Measurements from ENCODE around the gene AFF3.

DNA sequence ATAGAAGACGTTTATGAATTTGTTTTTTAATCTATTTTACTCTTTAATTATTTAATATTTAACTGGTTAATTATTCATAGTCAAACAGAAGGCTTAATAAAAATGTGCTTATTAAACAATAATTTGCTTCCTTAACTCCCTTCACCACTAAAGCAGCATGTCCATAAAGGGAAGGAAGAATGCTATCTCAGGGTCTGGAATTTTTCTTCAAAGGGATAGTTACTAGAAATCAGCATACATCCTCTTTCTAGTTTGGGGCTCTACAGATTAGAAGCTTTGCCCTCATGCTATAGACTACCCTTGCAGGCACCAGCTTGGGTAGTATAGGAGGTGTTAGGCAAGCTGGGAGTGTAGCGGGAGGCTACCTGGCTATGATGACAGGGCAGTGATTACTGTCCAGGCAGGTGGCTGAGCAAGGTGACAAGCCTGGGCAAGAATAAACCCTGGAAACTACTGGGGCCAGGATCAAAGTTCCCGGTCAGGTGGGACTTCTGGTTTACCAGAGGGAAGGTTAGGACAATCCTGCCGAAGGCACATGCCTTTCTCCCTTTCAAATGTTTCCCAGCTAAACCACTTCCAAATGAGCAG lies 376.6 kb downstream of the AFF3 start:
- TF ChIP-seq, protein P1, sequence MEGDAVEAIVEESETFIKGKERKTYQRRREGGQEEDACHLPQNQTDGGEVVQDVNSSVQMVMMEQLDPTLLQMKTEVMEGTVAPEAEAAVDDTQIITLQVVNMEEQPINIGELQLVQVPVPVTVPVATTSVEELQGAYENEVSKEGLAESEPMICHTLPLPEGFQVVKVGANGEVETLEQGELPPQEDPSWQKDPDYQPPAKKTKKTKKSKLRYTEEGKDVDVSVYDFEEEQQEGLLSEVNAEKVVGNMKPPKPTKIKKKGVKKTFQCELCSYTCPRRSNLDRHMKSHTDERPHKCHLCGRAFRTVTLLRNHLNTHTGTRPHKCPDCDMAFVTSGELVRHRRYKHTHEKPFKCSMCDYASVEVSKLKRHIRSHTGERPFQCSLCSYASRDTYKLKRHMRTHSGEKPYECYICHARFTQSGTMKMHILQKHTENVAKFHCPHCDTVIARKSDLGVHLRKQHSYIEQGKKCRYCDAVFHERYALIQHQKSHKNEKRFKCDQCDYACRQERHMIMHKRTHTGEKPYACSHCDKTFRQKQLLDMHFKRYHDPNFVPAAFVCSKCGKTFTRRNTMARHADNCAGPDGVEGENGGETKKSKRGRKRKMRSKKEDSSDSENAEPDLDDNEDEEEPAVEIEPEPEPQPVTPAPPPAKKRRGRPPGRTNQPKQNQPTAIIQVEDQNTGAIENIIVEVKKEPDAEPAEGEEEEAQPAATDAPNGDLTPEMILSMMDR (IDR thresholded peaks at IDR 0.05; ENCODE audit: low read depth, low read length, missing input control) = no peak
- TF ChIP-seq YY1 (IDR thresholded peaks at IDR 0.05) (no peak), JUND (IDR thresholded peaks at IDR 0.05) (no peak), EGR1 (IDR thresholded peaks at IDR 0.05; ENCODE audit: low read depth in 2 of 2) (no peak), GABPA (IDR thresholded peaks at IDR 0.05 in 1 of 2, conservative IDR thresholded peaks at IDR 0.05 in 1 of 2) (no peak), TAF1 (conservative IDR thresholded peaks at IDR 0.05) (no peak), HNF4A (conservative IDR thresholded peaks at IDR 0.05) (no peak), FOXA1 (IDR thresholded peaks at IDR 0.05) (no peak), SP1 (IDR thresholded peaks at IDR 0.05) (no peak), HNF4G (IDR thresholded peaks at IDR 0.05) (no peak)
- TF ChIP-seq, protein P2, sequence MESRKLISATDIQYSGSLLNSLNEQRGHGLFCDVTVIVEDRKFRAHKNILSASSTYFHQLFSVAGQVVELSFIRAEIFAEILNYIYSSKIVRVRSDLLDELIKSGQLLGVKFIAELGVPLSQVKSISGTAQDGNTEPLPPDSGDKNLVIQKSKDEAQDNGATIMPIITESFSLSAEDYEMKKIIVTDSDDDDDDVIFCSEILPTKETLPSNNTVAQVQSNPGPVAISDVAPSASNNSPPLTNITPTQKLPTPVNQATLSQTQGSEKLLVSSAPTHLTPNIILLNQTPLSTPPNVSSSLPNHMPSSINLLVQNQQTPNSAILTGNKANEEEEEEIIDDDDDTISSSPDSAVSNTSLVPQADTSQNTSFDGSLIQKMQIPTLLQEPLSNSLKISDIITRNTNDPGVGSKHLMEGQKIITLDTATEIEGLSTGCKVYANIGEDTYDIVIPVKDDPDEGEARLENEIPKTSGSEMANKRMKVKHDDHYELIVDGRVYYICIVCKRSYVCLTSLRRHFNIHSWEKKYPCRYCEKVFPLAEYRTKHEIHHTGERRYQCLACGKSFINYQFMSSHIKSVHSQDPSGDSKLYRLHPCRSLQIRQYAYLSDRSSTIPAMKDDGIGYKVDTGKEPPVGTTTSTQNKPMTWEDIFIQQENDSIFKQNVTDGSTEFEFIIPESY (IDR thresholded peaks at IDR 0.05) = no peak
- TF ChIP-seq, protein P3, sequence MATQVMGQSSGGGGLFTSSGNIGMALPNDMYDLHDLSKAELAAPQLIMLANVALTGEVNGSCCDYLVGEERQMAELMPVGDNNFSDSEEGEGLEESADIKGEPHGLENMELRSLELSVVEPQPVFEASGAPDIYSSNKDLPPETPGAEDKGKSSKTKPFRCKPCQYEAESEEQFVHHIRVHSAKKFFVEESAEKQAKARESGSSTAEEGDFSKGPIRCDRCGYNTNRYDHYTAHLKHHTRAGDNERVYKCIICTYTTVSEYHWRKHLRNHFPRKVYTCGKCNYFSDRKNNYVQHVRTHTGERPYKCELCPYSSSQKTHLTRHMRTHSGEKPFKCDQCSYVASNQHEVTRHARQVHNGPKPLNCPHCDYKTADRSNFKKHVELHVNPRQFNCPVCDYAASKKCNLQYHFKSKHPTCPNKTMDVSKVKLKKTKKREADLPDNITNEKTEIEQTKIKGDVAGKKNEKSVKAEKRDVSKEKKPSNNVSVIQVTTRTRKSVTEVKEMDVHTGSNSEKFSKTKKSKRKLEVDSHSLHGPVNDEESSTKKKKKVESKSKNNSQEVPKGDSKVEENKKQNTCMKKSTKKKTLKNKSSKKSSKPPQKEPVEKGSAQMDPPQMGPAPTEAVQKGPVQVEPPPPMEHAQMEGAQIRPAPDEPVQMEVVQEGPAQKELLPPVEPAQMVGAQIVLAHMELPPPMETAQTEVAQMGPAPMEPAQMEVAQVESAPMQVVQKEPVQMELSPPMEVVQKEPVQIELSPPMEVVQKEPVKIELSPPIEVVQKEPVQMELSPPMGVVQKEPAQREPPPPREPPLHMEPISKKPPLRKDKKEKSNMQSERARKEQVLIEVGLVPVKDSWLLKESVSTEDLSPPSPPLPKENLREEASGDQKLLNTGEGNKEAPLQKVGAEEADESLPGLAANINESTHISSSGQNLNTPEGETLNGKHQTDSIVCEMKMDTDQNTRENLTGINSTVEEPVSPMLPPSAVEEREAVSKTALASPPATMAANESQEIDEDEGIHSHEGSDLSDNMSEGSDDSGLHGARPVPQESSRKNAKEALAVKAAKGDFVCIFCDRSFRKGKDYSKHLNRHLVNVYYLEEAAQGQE (IDR thresholded peaks at IDR 0.05) = no peak
- TF ChIP-seq, protein P4, sequence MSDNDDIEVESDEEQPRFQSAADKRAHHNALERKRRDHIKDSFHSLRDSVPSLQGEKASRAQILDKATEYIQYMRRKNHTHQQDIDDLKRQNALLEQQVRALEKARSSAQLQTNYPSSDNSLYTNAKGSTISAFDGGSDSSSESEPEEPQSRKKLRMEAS (IDR thresholded peaks at IDR 0.05) = no peak

Measured in liver (tissue), 3 donors.